Epithelial cell of prostate (primary cell): Measurements from ENCODE around the gene CLSTN2.

Experiments used
- DNase-seq: peaks from one replicate; pipeline ENCODE4 v3.0.0-alpha.2; 2011; ENCODE audit warnings: low read depth, low spot score
- H3K27ac ChIP-seq: fragments of 450-650 bp; 2 replicates; pipeline ENCODE4 v1.5.1; 2017; ENCODE audit warnings: mild to moderate bottlenecking

Gene CLSTN2

GRCh38 chr3:140455521-140456214 lies 520.7 kb downstream of the CLSTN2 start:
- H3K27ac ChIP-seq: no peak overlapping the region
- no peak for DNase-seq

- no peak for DNase-seq
- H3K27ac ChIP-seq: no peak overlapping the region
These were observed 522.0 kb downstream of the CLSTN2 start for GRCh38 chr3:140456974-140457373.

- H3K27ac ChIP-seq: no peak overlapping the region
- no peak for DNase-seq
These were observed 524.5 kb downstream of the CLSTN2 start for GRCh38 chr3:140459462-140459861.

- DNase-seq: no peak
- H3K27ac ChIP-seq: no peak overlapping the region
These were observed 526.3 kb downstream of the CLSTN2 start for GRCh38 chr3:140461250-140461649.

GRCh38 chr3:140463355-140463754 lies 528.4 kb downstream of the CLSTN2 start:
- no peak overlapping the region for H3K27ac ChIP-seq
- DNase-seq: no peak

GRCh38 chr3:140465988-140466387 lies 531.0 kb downstream of the CLSTN2 start:
- no peak for DNase-seq
- no peak overlapping the region for H3K27ac ChIP-seq

- H3K27ac ChIP-seq: no peak overlapping the region
- no peak for DNase-seq
These were observed 531.5 kb downstream of the CLSTN2 start for GRCh38 chr3:140466535-140466934.

GRCh38 chr3:140467104-140467577 lies 532.2 kb downstream of the CLSTN2 start:
- H3K27ac ChIP-seq: peak overlapping the region; percentile 36
- DNase-seq: peak; percentile 58

GRCh38 chr3:140467796-140468315 lies 532.9 kb downstream of the CLSTN2 start:
- peak overlapping the region; percentile 36 for H3K27ac ChIP-seq

GRCh38 chr3:140468407-140468806 lies 533.4 kb downstream of the CLSTN2 start:
- no peak overlapping the region for H3K27ac ChIP-seq
- DNase-seq: no peak

More at GRCh38 chr3:140467796-140468315, 532.9 kb downstream of the CLSTN2 start:
- no peak for DNase-seq

- no peak overlapping the region for H3K27ac ChIP-seq
- peak; percentile 60 for DNase-seq
These were observed 534.5 kb downstream of the CLSTN2 start for GRCh38 chr3:140469491-140469890.

- DNase-seq: no peak
- H3K27ac ChIP-seq: no peak overlapping the region
These were observed 535.2 kb downstream of the CLSTN2 start for GRCh38 chr3:140470211-140470610.

GRCh38 chr3:140470962-140471361 lies 536.0 kb downstream of the CLSTN2 start:
- DNase-seq: no peak
- no peak overlapping the region for H3K27ac ChIP-seq

GRCh38 chr3:140472306-140473020 lies 537.5 kb downstream of the CLSTN2 start:
- DNase-seq: peak; percentile 44

GRCh38 chr3:140487566-140487965 lies 552.6 kb downstream of the CLSTN2 start:
- no peak for DNase-seq

More at GRCh38 chr3:140472306-140473020, 537.5 kb downstream of the CLSTN2 start:
- no peak overlapping the region for H3K27ac ChIP-seq

GRCh38 chr3:140493271-140493670 lies 558.3 kb downstream of the CLSTN2 start:
- no peak for DNase-seq

More at GRCh38 chr3:140487566-140487965, 552.6 kb downstream of the CLSTN2 start:
- H3K27ac ChIP-seq: no peak overlapping the region

GRCh38 chr3:140494970-140495369 lies 560.0 kb downstream of the CLSTN2 start:
- no peak overlapping the region for H3K27ac ChIP-seq
- no peak for DNase-seq

More at GRCh38 chr3:140493271-140493670, 558.3 kb downstream of the CLSTN2 start:
- H3K27ac ChIP-seq: no peak overlapping the region

GRCh38 chr3:140497331-140497730 lies 562.3 kb downstream of the CLSTN2 start:
- no peak overlapping the region for H3K27ac ChIP-seq
- no peak for DNase-seq

- DNase-seq: no peak
- H3K27ac ChIP-seq: no peak overlapping the region
These were observed 564.3 kb downstream of the CLSTN2 start for GRCh38 chr3:140499114-140499757.

GRCh38 chr3:140500473-140500872 lies 565.5 kb downstream of the CLSTN2 start:
- DNase-seq: no peak
- no peak overlapping the region for H3K27ac ChIP-seq
